ENCODE results near the gene CTSF.
"Not testable (repeated sequence)": the region's sequence is repeated elsewhere in the genome, so short reads cannot be mapped to it uniquely, and the experiment has no call there.

The CTSF gene

DNA sequence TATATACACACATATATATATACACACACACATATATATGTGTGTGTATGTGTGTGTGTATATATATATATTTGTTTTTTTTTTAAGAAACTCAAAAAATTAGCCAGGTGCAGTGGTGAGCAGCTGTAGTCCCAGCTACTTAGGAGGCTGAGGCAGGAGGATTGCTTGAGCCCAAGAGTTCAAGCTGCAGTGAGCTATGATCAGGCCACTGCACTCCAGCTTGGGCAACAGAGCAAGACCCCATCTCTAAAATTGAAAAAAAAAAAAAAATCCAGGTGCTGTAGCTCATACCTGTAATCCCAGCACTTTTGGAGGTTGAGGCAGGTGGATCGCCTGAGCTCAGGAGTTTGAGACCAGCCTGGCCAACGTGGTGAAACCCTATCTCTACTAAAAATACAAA is 20.9 kb upstream of the CTSF start:
- DNase-seq = not testable (repeated sequence)

DNA sequence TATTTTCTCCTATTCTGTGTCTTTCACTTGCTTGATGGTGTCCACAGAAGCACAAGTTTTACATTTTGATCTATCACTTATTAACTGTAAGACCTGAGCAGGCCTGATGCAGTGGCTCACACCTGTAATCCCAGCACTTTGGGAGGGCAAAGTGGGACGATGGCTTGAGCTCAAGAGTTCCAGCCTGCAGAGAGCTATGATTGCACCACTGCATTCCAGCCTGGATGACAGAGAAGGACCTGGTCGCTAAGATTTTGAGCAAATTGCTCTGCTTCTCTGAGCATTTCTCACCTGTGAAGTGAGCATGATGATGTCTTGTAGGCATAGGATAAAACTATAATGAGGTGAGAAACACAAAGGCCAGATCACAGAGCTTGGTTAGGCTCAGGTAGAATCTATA is 17.7 kb upstream of the CTSF start:
- DNase-seq = no peak

DNA sequence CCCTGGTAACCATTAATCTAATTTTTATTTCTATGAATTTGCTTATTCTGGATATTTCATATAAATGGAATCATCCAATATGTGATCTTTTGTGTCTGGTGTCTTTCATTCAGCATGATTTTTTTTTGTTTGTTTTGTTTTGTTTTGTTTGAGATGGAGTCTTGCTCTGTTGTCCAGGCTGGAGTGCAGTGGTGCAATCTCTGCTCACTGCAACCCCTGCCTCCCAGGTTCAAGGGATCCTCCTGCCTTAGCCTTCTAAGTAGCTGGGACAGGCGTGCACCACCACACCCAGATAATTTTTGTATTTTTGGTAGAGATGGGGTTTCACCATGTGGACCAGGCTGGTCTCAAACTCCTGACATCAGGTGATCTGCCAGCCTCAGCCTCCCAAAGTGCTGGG is 17.0 kb upstream of the CTSF start:
- DNase-seq = not testable (repeated sequence)

GRCh38 chr11:66582565-66583147 is 14.2 kb upstream of the CTSF start:
- not testable (repeated sequence) for DNase-seq

DNA sequence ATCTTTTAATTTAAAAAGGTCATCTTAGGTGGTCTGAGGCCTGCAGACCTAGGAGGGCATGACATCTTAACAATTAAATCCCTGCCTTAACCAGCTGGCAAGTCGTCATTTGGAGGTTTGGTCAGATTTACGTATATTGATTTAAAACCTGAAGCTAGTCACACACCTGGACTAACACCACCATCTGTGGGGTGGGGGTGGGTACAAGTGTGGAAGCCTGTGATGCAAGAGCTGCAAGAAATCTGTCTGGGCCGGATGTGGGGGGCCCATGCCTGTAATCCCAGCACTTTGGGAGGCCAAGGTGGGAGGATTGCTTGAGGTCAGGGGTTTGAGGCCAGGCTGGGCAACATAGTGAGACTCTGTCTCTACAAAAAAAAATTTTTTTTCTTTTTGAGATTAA is 12.9 kb upstream of the CTSF start:
- DNase-seq = no peak

GRCh38 chr11:66580803-66581202 is 12.4 kb upstream of the CTSF start:
- no peak for DNase-seq

- DNase-seq = peak; percentile 17
Measured at GRCh38 chr11:66579017-66579606, 10.7 kb upstream of the CTSF start.

GRCh38 chr11:66570850-66571180 is 2.4 kb upstream of the CTSF start:
- DNase-seq = no peak

DNA sequence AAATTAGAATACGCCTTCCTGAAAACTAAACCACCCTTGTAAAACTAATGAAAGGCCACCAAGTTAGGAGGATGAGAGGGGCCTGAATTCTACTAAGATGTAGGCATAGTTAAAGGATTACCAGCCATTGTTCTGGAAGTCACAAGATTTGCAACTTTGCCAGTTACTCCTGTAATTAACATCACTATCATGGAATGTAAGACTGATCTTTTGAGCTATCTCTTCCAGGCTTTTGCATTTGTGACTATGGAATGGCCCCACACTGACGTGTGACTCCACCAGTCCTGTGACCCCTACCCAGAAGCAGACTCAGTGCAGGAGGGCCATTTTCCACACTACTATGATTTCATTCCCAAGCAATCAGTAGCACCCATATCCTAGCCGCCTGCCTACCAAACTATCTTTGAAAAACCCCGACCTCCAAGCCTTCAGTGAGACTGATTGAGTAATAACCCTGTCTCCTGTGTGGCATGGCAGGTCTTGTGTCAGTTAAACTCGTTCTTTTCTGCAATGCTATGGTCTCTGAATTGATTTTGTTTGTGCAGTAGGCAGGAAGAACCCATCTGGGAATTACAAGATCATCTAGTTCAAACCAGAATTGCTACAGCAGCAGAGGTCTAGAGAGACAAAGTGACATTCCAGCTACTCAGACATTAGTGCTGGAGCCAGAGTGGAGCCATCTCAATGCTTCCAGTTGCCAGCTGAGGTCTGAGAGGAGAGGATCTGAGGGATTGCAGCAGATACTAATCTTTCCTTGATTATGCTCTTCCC is 1.9 kb upstream of the CTSF start:
- DNase-seq = no peak

DNA sequence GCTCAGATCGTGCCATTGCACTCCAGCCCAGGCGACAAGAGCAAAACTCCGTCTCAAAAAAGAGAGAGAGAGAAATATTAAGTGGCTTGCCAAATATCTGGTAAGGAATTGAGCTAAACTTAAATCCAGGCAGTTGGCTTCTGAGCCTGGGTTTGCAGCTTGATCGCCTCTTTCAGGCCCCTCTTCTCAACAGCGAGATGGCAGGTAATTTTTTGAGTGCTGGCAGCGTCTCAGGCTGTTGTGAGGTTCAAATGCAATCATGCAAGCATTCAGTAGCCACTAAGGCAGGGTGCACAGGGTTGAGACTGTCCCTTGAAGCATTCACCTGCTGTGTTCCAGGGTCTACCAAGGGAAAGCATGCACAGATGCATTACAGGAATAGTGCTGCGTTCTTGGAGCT is 670 bp upstream of the CTSF start:
- no peak for DNase-seq

GRCh38 chr11:66567787-66568123 is 651 bp downstream of the CTSF start:
- no peak for DNase-seq

GRCh38 chr11:66566221-66566620 is 2.2 kb downstream of the CTSF start:
- DNase-seq = no peak

DNA sequence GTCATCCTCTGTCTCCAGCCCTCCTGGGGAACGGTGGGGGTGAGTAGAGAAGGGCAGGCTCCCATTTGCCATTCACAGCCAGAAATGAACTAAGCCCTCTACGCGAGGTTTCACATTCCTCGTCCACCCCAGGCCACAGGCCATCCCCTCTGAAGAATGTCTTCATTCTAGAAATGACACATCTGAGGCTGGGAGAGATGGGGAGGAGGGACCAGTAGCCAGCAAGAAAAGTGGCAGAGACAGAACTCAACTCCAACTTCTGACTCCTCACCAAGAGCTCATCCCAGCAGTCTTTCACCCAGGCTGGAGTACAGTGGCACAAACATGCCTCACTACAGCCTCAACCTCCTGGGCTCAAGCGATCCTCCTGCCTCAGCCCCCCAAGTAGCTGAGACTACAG is 3.4 kb downstream of the CTSF start:
- no peak for DNase-seq

- no peak for DNase-seq
Measured at GRCh38 chr11:66564538-66564937, 3.9 kb downstream of the CTSF start.

DNA sequence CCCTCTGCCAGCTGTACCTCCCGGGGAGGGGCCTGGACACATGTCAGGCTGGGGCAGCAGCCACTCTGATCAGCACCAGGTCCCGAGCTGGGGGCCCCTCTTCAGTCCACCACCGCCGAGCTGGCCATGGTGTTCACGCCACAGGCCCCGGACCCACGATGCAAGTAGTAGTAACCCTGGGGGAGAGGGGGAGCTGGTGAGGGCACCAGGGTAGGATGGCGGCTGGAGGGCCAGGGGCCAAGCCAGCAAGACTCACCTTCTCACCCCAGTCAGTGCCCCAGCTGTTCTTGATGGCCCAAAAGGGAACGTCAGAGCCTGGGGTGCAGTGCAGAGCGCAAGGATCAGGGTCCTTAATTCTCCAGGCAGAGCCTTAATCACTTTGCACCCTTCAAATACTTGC is 4.6 kb downstream of the CTSF start:
- no peak for DNase-seq

- DNase-seq = no peak
Measured at GRCh38 chr11:66562907-66563583, 5.4 kb downstream of the CTSF start.

DNA sequence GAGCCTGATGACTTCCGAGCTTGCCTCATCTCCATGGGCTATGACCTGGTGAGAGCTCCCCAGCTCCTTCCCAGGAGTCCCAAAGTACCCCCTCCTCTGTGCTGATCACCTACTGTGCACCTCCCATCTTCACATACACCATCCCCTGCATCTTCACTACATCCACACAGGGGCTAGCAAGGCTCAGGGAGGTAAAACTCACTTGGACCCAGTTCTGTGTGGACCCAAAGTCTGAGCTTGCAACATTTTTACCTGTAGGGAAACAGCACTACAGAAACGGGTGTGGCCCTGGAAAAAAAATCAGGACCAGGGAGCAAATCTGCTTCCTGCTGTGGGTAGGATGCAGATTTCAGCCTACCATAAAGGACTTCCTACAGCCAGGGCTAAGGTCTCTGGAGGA is 6.1 kb downstream of the CTSF start:
- DNase-seq = no peak

DNA sequence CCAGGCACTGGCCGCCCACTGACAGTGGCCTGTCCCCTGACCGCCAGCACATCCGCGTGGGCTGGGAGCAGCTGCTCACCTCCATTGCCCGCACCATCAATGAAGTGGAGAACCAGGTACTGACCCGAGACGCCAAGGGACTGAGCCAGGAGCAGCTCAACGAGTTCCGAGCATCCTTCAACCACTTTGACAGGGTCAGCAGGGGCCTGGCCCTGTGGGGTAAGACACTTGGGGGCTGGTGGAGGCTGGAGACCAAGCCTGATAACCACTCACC is 6.5 kb downstream of the CTSF start:
- DNase-seq = no peak

DNA sequence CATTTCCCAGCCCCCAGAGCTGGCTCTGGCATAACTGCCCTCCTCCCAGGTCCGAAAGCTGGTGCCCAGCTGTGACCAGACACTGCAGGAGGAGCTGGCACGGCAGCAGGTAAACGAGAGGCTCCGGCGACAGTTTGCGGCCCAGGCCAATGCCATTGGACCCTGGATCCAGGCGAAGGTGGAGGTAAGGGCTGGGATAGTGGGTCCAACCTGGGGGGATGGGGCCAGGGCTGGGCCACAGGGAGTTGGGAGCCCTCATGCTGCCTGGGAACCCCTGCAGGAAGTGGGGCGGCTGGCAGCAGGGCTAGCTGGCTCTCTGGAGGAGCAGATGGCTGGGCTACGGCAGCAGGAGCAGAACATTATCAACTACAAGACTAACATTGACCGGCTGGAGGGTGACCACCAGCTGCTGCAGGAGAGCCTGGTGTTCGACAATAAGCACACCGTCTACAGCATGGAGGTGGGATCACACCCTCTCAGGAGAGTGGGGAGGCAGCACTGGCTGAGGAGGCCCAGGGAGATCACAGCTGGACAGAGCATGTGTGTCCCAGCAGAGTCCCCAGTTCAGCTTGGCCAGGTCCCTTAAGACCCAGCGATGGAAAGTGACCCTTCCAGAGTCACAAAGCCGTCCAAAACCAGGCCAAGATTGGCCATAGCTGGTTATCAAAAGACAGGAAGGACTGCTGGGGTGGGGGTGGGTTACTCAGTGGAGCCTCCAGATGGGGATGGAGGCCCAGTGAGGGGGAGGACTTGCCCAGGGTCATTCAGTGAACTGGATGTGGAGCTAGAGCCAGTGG is 7.0 kb downstream of the CTSF start:
- DNase-seq = no peak

DNA sequence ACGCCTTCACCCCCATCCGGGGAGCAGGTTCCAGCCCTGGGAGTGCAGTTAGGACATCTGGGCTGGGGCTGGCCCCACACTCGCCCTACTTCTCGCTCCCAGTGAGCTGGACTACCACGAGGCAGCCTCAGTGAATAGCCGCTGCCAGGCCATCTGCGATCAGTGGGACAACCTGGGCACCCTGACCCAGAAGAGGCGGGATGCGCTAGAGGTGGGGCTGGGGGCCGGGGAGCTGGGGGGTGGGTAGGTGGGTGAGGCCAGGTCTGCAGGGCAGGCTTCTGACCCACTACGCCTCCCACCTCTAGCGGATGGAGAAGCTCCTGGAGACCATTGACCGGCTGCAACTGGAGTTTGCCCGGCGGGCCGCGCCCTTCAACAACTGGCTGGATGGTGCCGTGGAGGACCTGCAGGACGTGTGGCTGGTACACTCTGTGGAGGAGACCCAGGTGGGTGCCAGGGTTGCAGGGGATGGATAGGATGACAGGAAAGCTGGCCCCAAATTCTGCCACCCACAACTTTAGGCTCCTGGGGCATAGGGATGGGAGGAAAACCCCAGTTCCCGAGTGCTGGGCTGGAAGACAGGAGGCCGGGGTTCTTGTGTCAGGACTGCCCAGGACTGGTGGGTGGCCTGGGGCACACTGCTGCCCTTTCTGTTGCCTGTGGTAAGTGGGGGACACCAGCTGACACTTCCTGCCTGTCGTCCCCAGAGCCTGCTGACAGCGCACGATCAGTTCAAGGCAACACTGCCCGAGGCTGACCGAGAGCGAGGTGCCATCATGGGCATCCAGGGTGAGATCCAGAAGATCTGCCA is 8.3 kb downstream of the CTSF start:
- DNase-seq = no peak

DNA sequence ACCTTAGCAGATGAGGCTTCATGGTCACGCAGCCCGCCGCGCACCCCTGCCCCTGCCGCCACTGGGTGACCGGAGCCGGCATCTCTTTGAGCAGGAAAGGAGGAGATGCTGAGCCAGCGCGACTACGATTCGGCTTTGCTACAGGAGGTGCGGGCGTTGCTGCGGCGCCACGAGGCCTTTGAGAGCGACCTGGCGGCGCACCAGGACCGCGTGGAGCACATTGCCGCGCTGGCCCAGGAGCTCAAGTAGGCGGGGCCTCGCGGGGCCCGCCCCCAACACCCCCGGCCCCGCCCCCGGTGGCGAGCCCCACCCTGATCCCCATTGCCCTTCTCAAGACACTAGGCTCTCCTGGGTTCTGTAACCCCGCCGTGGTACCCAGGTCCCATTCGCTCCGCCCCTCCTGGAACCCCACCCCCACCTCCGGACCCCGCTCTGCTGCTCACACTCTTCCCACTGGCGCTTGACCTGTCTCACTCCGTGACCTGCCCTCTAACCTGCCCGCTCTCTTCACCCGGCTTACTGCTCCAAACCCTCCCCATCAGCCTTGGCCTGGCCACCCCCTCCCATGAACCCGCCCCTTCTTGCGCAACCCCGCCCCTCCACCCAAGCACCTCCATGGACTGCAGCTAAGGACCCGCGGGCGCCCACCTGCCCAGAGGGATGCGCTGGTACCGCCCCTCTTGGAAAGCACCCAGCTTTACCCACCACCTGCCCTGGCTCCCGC is 9.1 kb downstream of the CTSF start:
- no peak for DNase-seq

GRCh38 chr11:66557733-66558326 is 10.6 kb downstream of the CTSF start:
- DNase-seq = no peak
